PC-9 (cell line): Measurements from ENCODE around the gene TRIO. TPM values are rescaled to one million over a fixed set of nuclear protein-coding genes. Genes with fewer than 3 reads are reported as not detected.

Experiments
- BruUV-seq: library from RNA; stranded (reverse); fragments of 400-500 nt; replicated peaks from 2 replicates; lab custom pipeline; 2021; lab: Mats Ljungman, UMichigan
- CTCF ChIA-PET: fragments of 300-600 bp; sonication (Branson Sonifier 250); formaldehyde crosslinking; loops from one replicate; lab custom pipeline; 2022; ENCODE audit warnings: antibody characterized with exemption; lab: Charles Lee
- POLR2A ChIA-PET: fragments of 300-600 bp; sonication (Branson Sonifier 250); formaldehyde crosslinking; loops from one replicate; lab custom pipeline; 2022; ENCODE audit warnings: antibody characterized with exemption; ENCODE audit not compliant: unreplicated experiment; lab: Charles Lee
- DNase-seq, 2 experiments: peaks; one replicate each; pipeline versions ENCODE4 v3.0.0 to v3.0.0-alpha.2; 2015 to 2022; ENCODE audit warnings: mixed read lengths in 1 of 2
- H2AFZ ChIP-seq: fragments of 200-600 bp; sonication (generic); 2 replicates; pipeline ENCODE4 v1.8.1; 2017; ENCODE audit warnings: antibody characterized with exemption
- H3F3A ChIP-seq: fragments of 200-600 bp; sonication (generic); 2 replicates; pipeline ENCODE4 v1.8.1; 2017; ENCODE audit warnings: antibody characterized with exemption, mild to moderate bottlenecking, low read depth; ENCODE audit not compliant: insufficient read depth
- H3K27ac ChIP-seq: fragments of 200-600 bp; sonication (generic); 2 replicates; pipeline ENCODE4 v1.6.1; 2016; ENCODE audit warnings: mixed run types
- H3K27me3 ChIP-seq: fragments of 200-600 bp; sonication (generic); 2 replicates; pipeline ENCODE4 v1.6.1; 2016; ENCODE audit warnings: low read depth, mixed run types; ENCODE audit not compliant: insufficient read depth
- H3K36me3 ChIP-seq: fragments of 200-600 bp; sonication (generic); 2 replicates; pipeline ENCODE4 v1.6.1; 2016; ENCODE audit warnings: low read depth, mixed run types
- H3K4me1 ChIP-seq: fragments of 200-600 bp; sonication (generic); replicated peaks from 2 replicates; pipeline ENCODE4 v1.6.1; 2016; ENCODE audit warnings: mixed run types; ENCODE audit not compliant: insufficient read depth
- H3K4me2 ChIP-seq: fragments of 200-600 bp; sonication (generic); 2 replicates; pipeline ENCODE4 v1.6.1; 2017; ENCODE audit warnings: mixed run types
- H3K4me3 ChIP-seq: fragments of 200-600 bp; sonication (generic); 2 replicates; pipeline ENCODE4 v1.6.1; 2016; ENCODE audit warnings: mixed run types
- H3K79me2 ChIP-seq: fragments of 200-600 bp; sonication (generic); 2 replicates; pipeline ENCODE4 v1.6.1; 2017; ENCODE audit warnings: low read depth, mixed run types
- H3K9me2 ChIP-seq: fragments of 200-600 bp; sonication (generic); 2 replicates; pipeline ENCODE4 v1.8.1; 2017; ENCODE audit warnings: mild to moderate bottlenecking; ENCODE audit not compliant: insufficient read depth
- H3K9me3 ChIP-seq: fragments of 200-600 bp; sonication (generic); 2 replicates; pipeline ENCODE4 v1.8.1; 2016; ENCODE audit warnings: low read depth; ENCODE audit not compliant: insufficient read depth
- H4K20me1 ChIP-seq: fragments of 200-600 bp; sonication (generic); 2 replicates; pipeline ENCODE4 v1.8.1; 2017; ENCODE audit not compliant: insufficient read depth
- CTCF ChIP-seq: fragments of 200-600 bp; sonication (generic); conservative IDR thresholded peaks from 2 replicates; pipeline ENCODE4 v1.6.1; 2017; ENCODE audit warnings: mixed run types, antibody characterized with exemption, mild to moderate bottlenecking, moderate library complexity
- EZH2 ChIP-seq: fragments of 200-600 bp; sonication (generic); IDR thresholded peaks from 2 replicates; pipeline ENCODE4 v1.8.0; 2017; ENCODE audit warnings: antibody characterized with exemption, low read depth
- intact Hi-C: fragments of 100-400 bp; cut with micrococcal nuclease; formaldehyde crosslinking; loops from one replicate; pipeline ENCODE4 v1.10.0; 2022; ENCODE audit not compliant: unreplicated experiment
- total RNA-seq: library from RNA; stranded (reverse); gene quantifications from 2 replicates; pipeline ENCODE4 v1.2.3, GENCODE V29; 2021

The TRIO gene
- total RNA-seq, 1 experiment from 2014 or later, result 596 TPM

GRCh38 chr5:14407746-14408175 lies 264.6 kb downstream of the TRIO start:
- no TSS peak for BruUV-seq
- no peaks in the 10 kb centered on the region for H4K20me1 ChIP-seq
- no peaks in the 10 kb centered on the region for H3K79me2 ChIP-seq
- no peak for DNase-seq
- ChIA-PET POLR2A (no interaction called here), CTCF (no interaction called here)
- intact Hi-C loops, result loop anchor here (5.0 kb wide), 1 partner anchor 250 kb away; no protein-coding TSS in a partner anchor
- no peaks in the 10 kb centered on the region for H3F3A ChIP-seq
- H3K9me3 ChIP-seq, result no peaks in the 10 kb centered on the region
- H3K4me2 ChIP-seq, result no peak overlapping the region
- no peak overlapping the region for H3K27ac ChIP-seq
- H3K4me1 ChIP-seq, result no peaks in the 10 kb centered on the region
- H2AFZ ChIP-seq, result no peak overlapping the region
- H3K27me3 ChIP-seq, result no peaks in the 10 kb centered on the region
- peaks cover 20% of the 10 kb centered on the region for H3K36me3 ChIP-seq
- no peak for TF ChIP-seq EZH2
- no peak for TF ChIP-seq CTCF
- no peaks in the 10 kb centered on the region for H3K9me2 ChIP-seq
- no peak overlapping the region for H3K4me3 ChIP-seq

- H2AFZ ChIP-seq, result no peak overlapping the region
- H3K9me3 ChIP-seq, result no peaks in the 10 kb centered on the region
- no peaks in the 10 kb centered on the region for H3F3A ChIP-seq
- H3K27ac ChIP-seq, result no peak overlapping the region
- no peak overlapping the region for H3K4me2 ChIP-seq
- ChIA-PET POLR2A (interaction anchor here (0.7 kb wide), 1 partner anchor 21 kb away, joined by 11 read pairs; no protein-coding TSS in a partner anchor), CTCF (no interaction called here)
- no TSS peak for BruUV-seq
- peaks cover 20% of the 10 kb centered on the region for H3K36me3 ChIP-seq
- no peaks in the 10 kb centered on the region for H3K79me2 ChIP-seq
- TF ChIP-seq CTCF, result no peak
- no peak for TF ChIP-seq EZH2
- intact Hi-C loops, result loop anchor here (5.0 kb wide), 1 partner anchor 252 kb away; no protein-coding TSS in a partner anchor
- H3K4me1 ChIP-seq, result no peaks in the 10 kb centered on the region
- no peak for DNase-seq
- no peaks in the 10 kb centered on the region for H3K27me3 ChIP-seq
- H4K20me1 ChIP-seq, result no peaks in the 10 kb centered on the region
- H3K9me2 ChIP-seq, result no peaks in the 10 kb centered on the region
- no peak overlapping the region for H3K4me3 ChIP-seq
Measured at GRCh38 chr5:14408969-14409586, 265.9 kb downstream of the TRIO start.

- TF ChIP-seq EZH2 (no peak), CTCF (no peak)
- Histone ChIP-seq H4K20me1 (no peaks in the 10 kb centered on the region), H3K4me3 (no peak overlapping the region), H3K27me3 (no peaks in the 10 kb centered on the region), H3K4me1 (no peaks in the 10 kb centered on the region), H3K9me3 (no peaks in the 10 kb centered on the region), H3K4me2 (no peak overlapping the region), H3F3A (no peaks in the 10 kb centered on the region), H3K79me2 (no peaks in the 10 kb centered on the region), H2AFZ (no peak overlapping the region), H3K27ac (no peak overlapping the region), H3K36me3 (peaks cover 27% of the 10 kb centered on the region), H3K9me2 (no peaks in the 10 kb centered on the region)
- ChIA-PET CTCF (no interaction called here), POLR2A (no interaction called here)
- no peak for DNase-seq
- intact Hi-C loops, result no loop called here
- BruUV-seq, result no TSS peak
Measured at GRCh38 chr5:14410068-14410393, 266.9 kb downstream of the TRIO start.
